Panc1 (cell line): ENCODE data around the gene LRRC47. TPM values are rescaled to one million over a fixed set of nuclear protein-coding genes. Genes with fewer than 3 reads are reported as not detected.
"Not testable (repeated sequence)": the region's sequence is repeated elsewhere in the genome, so short reads cannot be mapped to it uniquely, and the experiment has no call there.

ENCODE experiments used
- ATAC-seq: fragments of 200-7000 bp; cut with Tn5 transposase; 2 replicates; pipeline ENCODE4 v1.9.1; 2020; ENCODE audit warnings: mild to moderate bottlenecking, moderate library complexity
- BruUV-seq: library from RNA; stranded (reverse); fragments of 400-500 nt; replicated peaks from 2 replicates; lab custom pipeline; 2021; lab: Mats Ljungman, UMichigan
- CTCF ChIA-PET: fragments of 300-600 bp; sonication (Branson Sonifier 250); formaldehyde crosslinking; loops from one replicate; lab custom pipeline; 2022; ENCODE audit warnings: antibody characterized with exemption; lab: Charles Lee
- POLR2A ChIA-PET: fragments of 300-600 bp; sonication (Branson Sonifier 250); formaldehyde crosslinking; loops from one replicate; lab custom pipeline; 2022; ENCODE audit warnings: antibody characterized with exemption; lab: Charles Lee
- DNase-seq: peaks from one replicate; pipeline ENCODE4 v3.0.0-alpha.2; 2010; ENCODE audit warnings: low read depth, low spot score
- H3K27ac ChIP-seq: 2 replicates; pipeline ENCODE4 v1.5.1; 2011; ENCODE audit warnings: mild to moderate bottlenecking, low read length, inconsistent platforms
- H3K27me3 ChIP-seq: fragments of 200-500 bp; sonication (Bioruptor generic); 2 replicates; pipeline ENCODE4 v1.6.0; 2014; ENCODE audit warnings: low read length, inconsistent platforms; ENCODE audit not compliant: control insufficient read depth, insufficient read depth
- H3K36me3 ChIP-seq: fragments of 200-500 bp; sonication (Bioruptor generic); 2 replicates; pipeline ENCODE4 v1.5.1; 2014; ENCODE audit warnings: inconsistent platforms, mild to moderate bottlenecking, low read length, moderate library complexity; ENCODE audit not compliant: control insufficient read depth, insufficient read depth
- H3K4me1 ChIP-seq: 2 replicates; pipeline ENCODE4 v1.5.1; 2011; ENCODE audit warnings: inconsistent platforms, mild to moderate bottlenecking, low read length, moderate library complexity; ENCODE audit not compliant: control insufficient read depth, insufficient read depth
- H3K4me3 ChIP-seq, 2 experiments: 2 replicates each; pipeline ENCODE4 v1.5.1; 2011 to 2012; ENCODE audit warnings: low read depth in 2 of 2, low read length in 2 of 2, mild to moderate bottlenecking in 2 of 2, inconsistent platforms in 1 of 2, moderate library complexity in 1 of 2
- H3K9me3 ChIP-seq: fragments of 200-500 bp; sonication (Bioruptor generic); 2 replicates; pipeline ENCODE4 v1.5.1; 2014; ENCODE audit warnings: low read depth, mild to moderate bottlenecking, inconsistent platforms, low read length, moderate library complexity; ENCODE audit not compliant: control insufficient read depth, insufficient read depth
- POLR2AphosphoS5 ChIP-seq: IDR thresholded peaks from 2 replicates; pipeline ENCODE4 v1.6.1; 2012; ENCODE audit warnings: mild to moderate bottlenecking, low read depth, low read length, moderate library complexity
- SIN3A ChIP-seq: IDR thresholded peaks from 2 replicates; pipeline ENCODE4 v1.6.1; 2012; ENCODE audit warnings: low read depth, mild to moderate bottlenecking, low read length, moderate library complexity, borderline replicate concordance; ENCODE audit not compliant: insufficient read depth
- TCF7L2 ChIP-seq: IDR thresholded peaks from 2 replicates; pipeline ENCODE4 v1.6.1; 2011; ENCODE audit warnings: mild to moderate bottlenecking, low read depth, low read length, inconsistent platforms
- in situ Hi-C: cut with HindIII; loops from 2 replicates; pipeline ENCODE4 v1.10.0; 2016; ENCODE audit warnings: low sequenced_read_pairs, low pct_unique_long_range_greater_than_20kb
- intact Hi-C: fragments of 100-400 bp; cut with micrococcal nuclease; formaldehyde crosslinking; loops from one replicate; pipeline ENCODE4 v1.10.0; 2022; ENCODE audit not compliant: unreplicated experiment
- total RNA-seq: library from RNA; stranded (reverse); gene quantifications from one replicate; pipeline ENCODE4 v1.2.1, GENCODE V29; 2021; ENCODE audit not compliant: unreplicated experiment
- TF ChIP-seq, protein P1 (sequence below), 2 experiments: IDR thresholded peaks; 2 replicates each; pipeline ENCODE4 v1.6.1; 2011 to 2012; ENCODE audit warnings: low read depth in 2 of 2, control low read depth in 1 of 2, low read length in 1 of 2, mild to moderate bottlenecking in 1 of 2, moderate library complexity in 1 of 2; ENCODE audit not compliant: insufficient read depth in 1 of 2
- TF ChIP-seq, protein P2 (sequence below): fragments of 450-650 bp; IDR thresholded peaks from 2 replicates; pipeline ENCODE4 v1.5.1; 2017; ENCODE audit warnings: mild to moderate bottlenecking

The LRRC47 gene
- total RNA-seq, 1 experiment from 2014 or later = 51.0 TPM

DNA sequence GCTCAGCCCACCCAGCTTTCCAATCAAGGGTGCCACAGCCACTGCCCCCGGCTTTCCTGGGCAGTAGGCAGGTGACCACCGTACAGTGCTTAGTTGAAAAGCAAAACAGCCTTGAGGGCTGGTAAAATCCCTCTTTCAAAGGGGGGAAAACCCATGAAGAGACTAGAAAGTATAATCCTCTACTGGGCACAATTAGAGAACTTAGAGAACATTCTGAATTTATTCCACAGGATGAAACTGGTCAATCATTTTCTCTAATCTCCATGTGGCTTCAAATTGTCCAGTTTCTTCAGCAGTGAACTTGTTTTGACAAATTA lies 15.3 kb upstream of the LRRC47 start:
- Histone ChIP-seq H3K4me1 (0 out of 2 replicates have a peak, but pooled peaks cover 4% of the 10 kb centered on the region), H3K27ac (no peak overlapping the region), H3K4me3 (no peak overlapping the region), H3K27me3 (no peaks in the 10 kb centered on the region), H3K9me3 (no peaks in the 10 kb centered on the region), H3K36me3 (no peaks in the 10 kb centered on the region)
- no TSS peak for BruUV-seq
- ATAC-seq (no peak), DNase-seq (no peak)
- TF ChIP-seq POLR2AphosphoS5 (no peak), SIN3A (no peak), TCF7L2 (no peak)
- TF ChIP-seq, protein P1, sequence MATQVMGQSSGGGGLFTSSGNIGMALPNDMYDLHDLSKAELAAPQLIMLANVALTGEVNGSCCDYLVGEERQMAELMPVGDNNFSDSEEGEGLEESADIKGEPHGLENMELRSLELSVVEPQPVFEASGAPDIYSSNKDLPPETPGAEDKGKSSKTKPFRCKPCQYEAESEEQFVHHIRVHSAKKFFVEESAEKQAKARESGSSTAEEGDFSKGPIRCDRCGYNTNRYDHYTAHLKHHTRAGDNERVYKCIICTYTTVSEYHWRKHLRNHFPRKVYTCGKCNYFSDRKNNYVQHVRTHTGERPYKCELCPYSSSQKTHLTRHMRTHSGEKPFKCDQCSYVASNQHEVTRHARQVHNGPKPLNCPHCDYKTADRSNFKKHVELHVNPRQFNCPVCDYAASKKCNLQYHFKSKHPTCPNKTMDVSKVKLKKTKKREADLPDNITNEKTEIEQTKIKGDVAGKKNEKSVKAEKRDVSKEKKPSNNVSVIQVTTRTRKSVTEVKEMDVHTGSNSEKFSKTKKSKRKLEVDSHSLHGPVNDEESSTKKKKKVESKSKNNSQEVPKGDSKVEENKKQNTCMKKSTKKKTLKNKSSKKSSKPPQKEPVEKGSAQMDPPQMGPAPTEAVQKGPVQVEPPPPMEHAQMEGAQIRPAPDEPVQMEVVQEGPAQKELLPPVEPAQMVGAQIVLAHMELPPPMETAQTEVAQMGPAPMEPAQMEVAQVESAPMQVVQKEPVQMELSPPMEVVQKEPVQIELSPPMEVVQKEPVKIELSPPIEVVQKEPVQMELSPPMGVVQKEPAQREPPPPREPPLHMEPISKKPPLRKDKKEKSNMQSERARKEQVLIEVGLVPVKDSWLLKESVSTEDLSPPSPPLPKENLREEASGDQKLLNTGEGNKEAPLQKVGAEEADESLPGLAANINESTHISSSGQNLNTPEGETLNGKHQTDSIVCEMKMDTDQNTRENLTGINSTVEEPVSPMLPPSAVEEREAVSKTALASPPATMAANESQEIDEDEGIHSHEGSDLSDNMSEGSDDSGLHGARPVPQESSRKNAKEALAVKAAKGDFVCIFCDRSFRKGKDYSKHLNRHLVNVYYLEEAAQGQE (IDR thresholded peaks at IDR 0.05; ENCODE audit: insufficient read depth in 1 of 2, low read depth in 2 of 2, low read length in 1 of 2) = no peak
- TF ChIP-seq, protein P2, sequence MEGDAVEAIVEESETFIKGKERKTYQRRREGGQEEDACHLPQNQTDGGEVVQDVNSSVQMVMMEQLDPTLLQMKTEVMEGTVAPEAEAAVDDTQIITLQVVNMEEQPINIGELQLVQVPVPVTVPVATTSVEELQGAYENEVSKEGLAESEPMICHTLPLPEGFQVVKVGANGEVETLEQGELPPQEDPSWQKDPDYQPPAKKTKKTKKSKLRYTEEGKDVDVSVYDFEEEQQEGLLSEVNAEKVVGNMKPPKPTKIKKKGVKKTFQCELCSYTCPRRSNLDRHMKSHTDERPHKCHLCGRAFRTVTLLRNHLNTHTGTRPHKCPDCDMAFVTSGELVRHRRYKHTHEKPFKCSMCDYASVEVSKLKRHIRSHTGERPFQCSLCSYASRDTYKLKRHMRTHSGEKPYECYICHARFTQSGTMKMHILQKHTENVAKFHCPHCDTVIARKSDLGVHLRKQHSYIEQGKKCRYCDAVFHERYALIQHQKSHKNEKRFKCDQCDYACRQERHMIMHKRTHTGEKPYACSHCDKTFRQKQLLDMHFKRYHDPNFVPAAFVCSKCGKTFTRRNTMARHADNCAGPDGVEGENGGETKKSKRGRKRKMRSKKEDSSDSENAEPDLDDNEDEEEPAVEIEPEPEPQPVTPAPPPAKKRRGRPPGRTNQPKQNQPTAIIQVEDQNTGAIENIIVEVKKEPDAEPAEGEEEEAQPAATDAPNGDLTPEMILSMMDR = no peak
- intact Hi-C loops (no loop called here), in situ Hi-C loops (no loop called here)
- CTCF ChIA-PET = no interaction called here
- POLR2A ChIA-PET = no interaction called here

DNA sequence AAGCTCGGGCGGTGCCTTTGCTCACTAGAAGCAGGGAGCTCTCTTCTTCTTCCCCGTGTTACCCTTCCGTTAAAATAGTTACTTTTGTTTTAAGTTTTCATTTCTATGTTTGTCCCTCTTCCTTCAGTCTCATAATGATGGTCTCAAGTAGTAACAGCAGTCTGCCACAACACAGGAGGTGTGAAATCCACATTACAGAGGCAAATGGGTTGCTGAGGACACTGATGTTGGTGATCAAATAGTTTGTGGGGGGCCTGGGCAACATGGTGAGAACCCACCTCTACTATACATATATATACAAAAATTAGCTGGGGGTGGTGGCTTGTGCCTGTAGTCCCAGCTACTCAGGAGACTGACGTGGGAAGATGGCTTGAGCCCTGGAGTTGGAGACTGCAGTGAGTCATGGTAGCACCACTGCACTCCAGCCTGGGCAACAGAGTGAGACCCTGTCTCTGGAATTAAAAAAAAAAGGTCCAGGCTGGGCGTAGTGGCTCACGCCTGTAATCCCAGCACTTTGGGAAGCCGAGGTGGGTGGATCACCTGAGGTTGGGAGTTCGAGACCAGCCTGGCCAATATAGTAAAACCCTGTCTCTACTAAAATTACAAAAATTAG lies 14.0 kb upstream of the LRRC47 start:
- intact Hi-C loops = not testable (repeated sequence)

DNA sequence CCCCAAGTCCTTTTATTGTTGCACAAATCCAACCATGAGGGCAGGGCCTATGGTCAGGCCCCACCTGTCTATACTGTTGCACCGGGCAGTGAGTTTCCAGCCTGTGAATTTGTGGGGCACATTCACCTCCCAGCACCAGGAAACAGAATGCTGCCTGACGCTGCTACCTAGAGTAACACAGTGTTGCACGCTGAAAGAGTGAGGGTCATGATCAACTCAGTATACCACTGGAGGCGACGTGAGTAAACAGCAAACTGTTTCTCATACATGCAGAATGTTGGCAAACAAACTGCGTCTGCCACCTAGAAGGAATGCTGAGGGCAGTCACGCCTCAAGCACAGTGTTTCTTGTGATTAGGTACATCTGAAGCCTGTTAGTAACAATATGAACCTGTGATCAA lies 13.4 kb upstream of the LRRC47 start:
- Histone ChIP-seq H3K4me3 (no peak overlapping the region), H3K27me3 (no peaks in the 10 kb centered on the region), H3K36me3 (no peaks in the 10 kb centered on the region), H3K27ac (no peak overlapping the region), H3K4me1 (0 out of 2 replicates have a peak, but pooled peaks cover 4% of the 10 kb centered on the region), H3K9me3 (no peaks in the 10 kb centered on the region)
- ATAC-seq = peak; percentile 40; the same call in 1 of the 2 replicates
- DNase-seq = no peak
- no TSS peak for BruUV-seq
- POLR2A ChIA-PET = interaction anchor here (0.6 kb wide), 1 partner anchor 46 kb away, joined by 4 read pairs; no protein-coding TSS in a partner anchor
- CTCF ChIA-PET = no interaction called here
- in situ Hi-C loops = no loop called here
- intact Hi-C loops = no loop called here
- no peak for TF ChIP-seq SIN3A
- TF ChIP-seq, protein P2 = no peak
- TF ChIP-seq POLR2AphosphoS5 = no peak
- TF ChIP-seq, protein P1 (IDR thresholded peaks at IDR 0.05; ENCODE audit: insufficient read depth in 1 of 2, low read depth in 2 of 2, low read length in 1 of 2) = no peak
- no peak for TF ChIP-seq TCF7L2

More for the DNA sequence above, 14.0 kb upstream of the LRRC47 start:
- DNase-seq, H3K27ac ChIP-seq, H3K27me3 ChIP-seq, BruUV-seq, H3K36me3 ChIP-seq, H3K4me1 ChIP-seq, H3K4me3 ChIP-seq, in situ Hi-C loops, CTCF ChIA-PET, H3K9me3 ChIP-seq: not testable (repeated sequence)
- POLR2A ChIA-PET = interaction anchor here (0.6 kb wide), 1 partner anchor 47 kb away, joined by 4 read pairs; no protein-coding TSS in a partner anchor
- ATAC-seq = peak; percentile 37; the same call in 1 of the 2 replicates
